ENCODE results near the gene IPPK.

- TF ChIP-seq GATA2 (IDR thresholded peaks at IDR 0.05; ENCODE audit: low read depth, low read length) (no peak), GATA3 (IDR thresholded peaks at IDR 0.05; ENCODE audit: low read depth, low read length) (no peak)
Measured at GRCh38 chr9:92711844-92712243, 41.9 kb upstream of the IPPK start.
